DMS153 (cell line): ENCODE results near the gene OBSL1.
A peak's percentile ranks its signal among the peaks of the same experiment; 100 is the strongest.

ENCODE experiments used
- DNase-seq: peaks from one replicate; lab custom pipeline; 2025; lab: John Stamatoyannopoulos, UW

The OBSL1 gene

GRCh38 chr2:219512524-219513216 lies 58.7 kb downstream of the OBSL1 start:
- DNase-seq = no peak

GRCh38 chr2:219511547-219512325 lies 59.6 kb downstream of the OBSL1 start:
- no peak for DNase-seq

GRCh38 chr2:219510512-219511135 lies 60.7 kb downstream of the OBSL1 start:
- DNase-seq = no peak

- DNase-seq = peak; percentile 26
Observed at GRCh38 chr2:219509780-219510511, 61.4 kb downstream of the OBSL1 start.

GRCh38 chr2:219508971-219509779 lies 62.2 kb downstream of the OBSL1 start:
- no peak for DNase-seq

- DNase-seq = no peak
Observed at GRCh38 chr2:219508444-219508734, 63.0 kb downstream of the OBSL1 start.

GRCh38 chr2:219507581-219508443 lies 63.5 kb downstream of the OBSL1 start:
- DNase-seq = no peak

- no peak for DNase-seq
Observed at GRCh38 chr2:219506802-219507526, 64.4 kb downstream of the OBSL1 start.

- DNase-seq = no peak
Observed at GRCh38 chr2:219506153-219506801, 65.1 kb downstream of the OBSL1 start.

- DNase-seq = no peak
Observed at GRCh38 chr2:219505585-219505984, 65.8 kb downstream of the OBSL1 start.

- no peak for DNase-seq
Observed at GRCh38 chr2:219502618-219503017, 68.7 kb downstream of the OBSL1 start.

GRCh38 chr2:219501849-219502248 lies 69.5 kb downstream of the OBSL1 start:
- no peak for DNase-seq
